Activated naive CD8-positive, alpha-beta T cell treated with anti-CD3 and anti-CD28 coated beads for 36 hours (primary cell): ENCODE results near the gene LPAR5. TPM values are rescaled to one million over a fixed set of nuclear protein-coding genes. Genes with fewer than 3 reads are reported as not detected.
A peak's percentile ranks its signal among the peaks of the same experiment; 100 is the strongest.

Experiments
- DNase-seq: peaks from one replicate; pipeline ENCODE4 v3.0.0; 2021
- H3K27ac Mint-ChIP-seq: one replicate; pipeline ENCODE4 v1.8.0; 2022; ENCODE audit warnings: mild to moderate bottlenecking, moderate library complexity, mixed read lengths
- H3K27me3 Mint-ChIP-seq: one replicate; pipeline ENCODE4 v1.8.0; 2022; ENCODE audit warnings: mild to moderate bottlenecking, mixed read lengths
- H3K36me3 Mint-ChIP-seq: one replicate; pipeline ENCODE4 v1.8.0; 2021; ENCODE audit warnings: mild to moderate bottlenecking, mixed read lengths
- H3K4me1 Mint-ChIP-seq: one replicate; pipeline ENCODE4 v1.8.0; 2021; ENCODE audit warnings: mixed read lengths
- H3K4me3 Mint-ChIP-seq: one replicate; pipeline ENCODE4 v1.8.0; 2022; ENCODE audit warnings: mild to moderate bottlenecking, moderate library complexity, mixed read lengths
- H3K9me3 Mint-ChIP-seq: one replicate; pipeline ENCODE4 v1.8.0; 2022; ENCODE audit warnings: mixed read lengths
- total RNA-seq, 2 experiments: library from RNA; stranded (reverse); gene quantifications; one replicate each; pipeline ENCODE4 v1.2.3, GENCODE V29; 2021

The LPAR5 gene
- total RNA-seq, 2 experiments from 2014 or later, result 7.3 to 7.9 TPM

DNA sequence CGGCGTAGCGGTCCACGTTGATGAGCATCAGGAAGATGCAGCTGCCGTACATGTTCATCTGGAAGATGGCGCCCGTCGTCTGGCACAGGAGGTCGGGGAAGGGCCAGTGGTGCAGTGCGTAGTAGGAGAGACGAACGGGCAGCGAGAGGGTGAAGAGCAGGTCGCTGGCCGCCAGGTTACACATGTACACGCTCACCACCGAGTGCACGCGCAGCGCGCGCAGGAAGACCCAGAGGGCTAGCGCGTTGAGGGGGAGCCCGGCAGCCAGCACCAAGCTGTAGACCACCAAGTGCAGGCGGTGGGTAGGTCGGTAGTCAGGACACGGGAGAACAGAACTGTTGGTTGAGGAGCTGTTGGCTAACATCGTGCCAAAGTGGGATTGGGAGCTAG is 14.9 kb downstream of the LPAR5 start:
- Mint-ChIP-seq H3K36me3 (peaks cover 9% of the 10 kb centered on the region), H3K27me3 (no peaks in the 10 kb centered on the region), H3K9me3 (no peaks in the 10 kb centered on the region), H3K4me1 (peaks cover 12% of the 10 kb centered on the region), H3K4me3 (peak overlapping the region; percentile 77), H3K27ac (peak overlapping the region; percentile 85)
- DNase-seq, result no peak

DNA sequence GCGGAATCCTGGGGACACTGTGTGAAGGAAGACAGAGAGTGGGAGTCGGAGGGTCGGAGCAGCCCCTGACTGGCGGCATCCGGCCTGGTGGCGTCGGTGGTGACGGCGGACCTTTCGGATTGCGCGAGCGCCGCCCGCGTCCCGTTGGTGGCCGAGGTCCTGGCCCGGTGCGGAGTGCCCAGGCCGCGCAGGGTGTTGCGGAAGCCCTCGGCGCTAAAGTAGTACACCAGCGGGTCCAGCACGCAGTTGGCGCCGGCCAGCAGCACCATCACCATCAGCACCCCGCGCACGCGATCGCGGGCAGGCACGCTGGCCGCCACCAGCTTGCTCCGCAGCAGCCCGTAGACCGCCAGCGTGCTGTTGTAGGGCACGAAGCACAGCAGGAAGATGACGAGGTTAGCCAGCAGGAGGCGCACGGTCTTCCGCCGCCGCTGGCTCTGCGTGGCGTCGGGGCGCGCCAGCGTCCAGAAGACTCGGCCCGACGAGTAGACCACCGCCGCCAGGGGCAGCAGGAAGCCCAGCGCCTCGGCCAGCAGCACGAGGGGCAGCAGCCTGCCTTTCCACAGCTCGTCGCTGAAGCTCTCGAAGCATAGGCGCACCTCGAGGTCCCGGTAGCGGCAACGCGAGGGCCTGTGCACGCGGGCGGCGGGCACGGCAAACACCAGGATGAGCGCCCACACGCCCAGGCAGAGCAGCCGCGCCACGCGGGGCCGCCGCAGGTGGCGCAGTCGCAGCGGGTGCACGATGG is 15.4 kb downstream of the LPAR5 start:
- H3K9me3 Mint-ChIP-seq, result no peaks in the 10 kb centered on the region
- peak overlapping the region; percentile 44 for H3K27ac Mint-ChIP-seq
- DNase-seq, result peak; percentile 68
- H3K4me3 Mint-ChIP-seq, result peak overlapping the region; percentile 77
- H3K4me1 Mint-ChIP-seq, result peaks cover 12% of the 10 kb centered on the region
- H3K27me3 Mint-ChIP-seq, result no peaks in the 10 kb centered on the region
- peaks cover 9% of the 10 kb centered on the region for H3K36me3 Mint-ChIP-seq

DNA sequence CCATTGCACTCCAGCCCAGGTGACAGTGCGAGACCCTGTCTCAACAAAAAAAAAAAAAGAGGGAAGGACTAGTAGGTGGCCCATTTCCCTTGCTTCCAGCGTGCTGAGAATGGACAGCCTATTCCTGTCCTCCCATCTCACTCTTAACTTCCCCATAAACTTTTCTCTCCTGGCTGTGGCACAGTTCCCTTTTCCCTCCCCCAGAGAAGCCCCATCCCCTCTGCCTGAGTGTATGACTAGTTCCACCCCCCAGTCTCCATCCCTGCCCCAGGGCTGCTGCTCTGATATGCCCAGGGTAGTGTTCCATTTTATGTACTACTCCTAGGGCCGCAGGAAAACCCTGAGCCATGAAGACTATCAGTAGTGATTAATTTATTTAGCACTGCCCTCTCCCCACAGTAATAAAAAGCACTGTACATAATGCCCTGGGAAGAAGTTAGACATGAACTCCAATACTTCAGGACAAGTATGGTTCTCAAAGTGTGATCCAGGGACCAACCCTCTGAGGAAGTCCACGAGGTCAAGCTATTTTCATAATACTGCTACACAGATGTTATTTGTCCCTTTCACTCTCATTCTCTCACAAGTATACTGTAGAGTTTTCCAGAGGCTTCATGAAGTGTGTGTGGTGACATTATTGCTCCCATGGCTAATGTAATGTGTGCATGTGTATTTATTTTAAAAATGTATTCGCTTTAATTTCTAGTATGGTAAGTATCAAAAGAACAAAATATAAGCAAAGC is 17.1 kb downstream of the LPAR5 start:
- H3K4me3 Mint-ChIP-seq, result no peak overlapping the region
- peaks cover 9% of the 10 kb centered on the region for H3K36me3 Mint-ChIP-seq
- H3K9me3 Mint-ChIP-seq, result no peaks in the 10 kb centered on the region
- peaks cover 14% of the 10 kb centered on the region for H3K4me1 Mint-ChIP-seq
- H3K27ac Mint-ChIP-seq, result peak overlapping the region; percentile 17
- H3K27me3 Mint-ChIP-seq, result no peaks in the 10 kb centered on the region
- DNase-seq, result no peak

DNA sequence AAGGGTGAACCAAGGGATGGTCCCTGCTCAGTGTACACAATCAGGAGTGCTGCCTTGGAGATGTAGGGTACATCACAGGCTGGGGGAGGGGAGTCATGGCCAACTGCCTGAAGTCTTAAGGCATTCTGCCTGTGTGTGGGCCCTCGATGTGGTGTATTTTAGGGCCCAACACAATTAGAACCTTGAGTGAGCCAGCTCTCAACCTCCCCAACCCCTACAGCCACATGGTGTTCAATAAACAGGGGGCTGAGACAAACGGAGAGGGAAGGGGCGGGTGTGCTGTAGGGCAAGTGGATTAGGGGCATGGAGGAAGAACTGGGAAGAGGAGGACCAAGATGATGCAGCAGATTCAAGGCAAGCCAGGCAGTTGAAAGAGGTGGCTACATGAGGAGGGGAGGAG is 20.0 kb downstream of the LPAR5 start:
- Mint-ChIP-seq H3K4me1 (peaks cover 34% of the 10 kb centered on the region), H3K27me3 (no peaks in the 10 kb centered on the region), H3K4me3 (no peak overlapping the region), H3K27ac (peak overlapping the region; percentile 4), H3K9me3 (no peaks in the 10 kb centered on the region), H3K36me3 (peaks cover 4% of the 10 kb centered on the region)
- DNase-seq, result no peak

DNA sequence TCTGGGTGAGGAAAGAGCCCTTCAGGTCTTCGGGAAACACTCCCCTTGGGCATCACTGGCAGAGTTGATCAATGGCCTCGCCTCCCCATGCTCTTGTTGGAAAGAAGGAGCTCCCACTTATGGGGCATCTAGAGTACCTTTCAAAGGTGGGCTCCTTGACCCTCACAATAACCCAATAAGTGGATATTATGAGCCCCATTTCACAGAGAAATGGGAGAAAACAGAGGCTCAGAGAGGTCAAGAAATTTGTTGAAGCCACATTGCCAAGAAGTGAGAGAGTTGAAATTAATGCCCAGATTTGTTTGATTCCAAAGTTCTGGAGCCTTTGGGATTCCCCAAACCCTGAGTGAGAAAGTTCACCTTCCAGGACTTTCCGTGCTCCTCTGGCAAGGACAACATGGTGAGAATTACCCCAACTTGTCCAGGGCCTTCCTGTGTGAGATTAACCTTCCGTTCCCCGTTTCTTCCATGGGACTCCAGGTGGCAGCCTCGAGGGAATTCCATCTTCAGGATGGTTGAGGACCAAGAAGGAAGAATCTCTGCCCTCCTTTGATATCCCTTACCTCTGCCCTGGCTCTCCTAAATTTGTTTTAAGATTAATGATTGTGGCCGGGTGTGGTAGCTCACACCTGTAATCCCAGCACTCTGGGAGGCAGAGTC is 21.1 kb downstream of the LPAR5 start:
- no peak overlapping the region for H3K4me3 Mint-ChIP-seq
- H3K27ac Mint-ChIP-seq, result peak overlapping the region; percentile 61
- H3K9me3 Mint-ChIP-seq, result no peaks in the 10 kb centered on the region
- H3K4me1 Mint-ChIP-seq, result peaks cover 35% of the 10 kb centered on the region
- no peaks in the 10 kb centered on the region for H3K27me3 Mint-ChIP-seq
- DNase-seq, result no peak
- no peaks in the 10 kb centered on the region for H3K36me3 Mint-ChIP-seq

- DNase-seq, result peak; percentile 46
- no peak overlapping the region for H3K4me3 Mint-ChIP-seq
- H3K27ac Mint-ChIP-seq, result peak overlapping the region; percentile 61
Observed at GRCh38 chr12:6613776-6614512, 21.8 kb downstream of the LPAR5 start.

DNA sequence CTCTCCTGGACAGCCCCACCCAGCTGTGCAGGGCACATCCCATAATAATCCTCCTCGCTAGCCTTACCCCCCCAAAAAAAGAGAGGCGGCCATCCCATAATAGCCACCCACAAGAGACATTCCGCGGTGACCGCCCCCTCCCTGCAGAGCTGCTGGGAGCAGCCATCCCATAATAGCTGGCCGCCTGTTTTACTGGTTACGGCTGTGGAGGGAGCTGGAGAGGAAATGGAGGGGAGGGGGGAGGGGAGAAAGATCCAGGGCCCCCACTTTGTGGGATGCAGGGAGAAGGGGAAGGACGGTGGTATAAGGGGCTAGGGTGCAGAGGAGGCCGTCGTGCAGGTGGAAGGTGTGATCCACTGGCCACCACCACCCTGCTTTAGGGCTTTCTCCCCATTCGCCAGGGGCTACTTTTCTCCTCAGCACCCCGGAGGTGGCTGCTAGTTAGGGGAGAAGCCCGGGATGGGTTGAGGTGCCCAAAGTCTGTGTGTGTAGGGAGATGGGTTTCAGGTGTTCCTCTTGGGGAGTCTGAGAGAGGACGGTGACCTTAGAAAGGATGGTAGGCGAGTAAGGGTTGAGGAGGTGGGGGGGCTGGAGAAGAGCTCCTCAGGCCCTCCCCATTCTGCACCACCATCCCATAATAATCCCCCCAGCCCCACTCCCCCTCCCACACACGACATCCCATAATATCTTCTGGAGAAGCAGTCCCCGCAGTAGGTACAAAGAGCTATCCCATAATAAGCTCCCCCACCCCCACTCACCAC is 22.6 kb downstream of the LPAR5 start:
- H3K27ac Mint-ChIP-seq, result peak overlapping the region; percentile 55
- H3K4me3 Mint-ChIP-seq, result no peak overlapping the region
- no peak for DNase-seq

More at GRCh38 chr12:6613776-6614512, 21.8 kb downstream of the LPAR5 start:
- Mint-ChIP-seq H3K27me3 (no peaks in the 10 kb centered on the region), H3K36me3 (no peaks in the 10 kb centered on the region), H3K4me1 (peaks cover 35% of the 10 kb centered on the region), H3K9me3 (no peaks in the 10 kb centered on the region)

GRCh38 chr12:6612652-6613014 is 23.1 kb downstream of the LPAR5 start:
- no peak for DNase-seq
- Mint-ChIP-seq H3K36me3 (no peaks in the 10 kb centered on the region), H3K27ac (peak overlapping the region; percentile 55), H3K9me3 (no peaks in the 10 kb centered on the region), H3K4me1 (peaks cover 34% of the 10 kb centered on the region), H3K27me3 (no peaks in the 10 kb centered on the region), H3K4me3 (peak overlapping the region; percentile 40)

More for the DNA sequence above, 22.6 kb downstream of the LPAR5 start:
- Mint-ChIP-seq H3K36me3 (no peaks in the 10 kb centered on the region), H3K9me3 (no peaks in the 10 kb centered on the region), H3K27me3 (no peaks in the 10 kb centered on the region), H3K4me1 (peaks cover 35% of the 10 kb centered on the region)

DNA sequence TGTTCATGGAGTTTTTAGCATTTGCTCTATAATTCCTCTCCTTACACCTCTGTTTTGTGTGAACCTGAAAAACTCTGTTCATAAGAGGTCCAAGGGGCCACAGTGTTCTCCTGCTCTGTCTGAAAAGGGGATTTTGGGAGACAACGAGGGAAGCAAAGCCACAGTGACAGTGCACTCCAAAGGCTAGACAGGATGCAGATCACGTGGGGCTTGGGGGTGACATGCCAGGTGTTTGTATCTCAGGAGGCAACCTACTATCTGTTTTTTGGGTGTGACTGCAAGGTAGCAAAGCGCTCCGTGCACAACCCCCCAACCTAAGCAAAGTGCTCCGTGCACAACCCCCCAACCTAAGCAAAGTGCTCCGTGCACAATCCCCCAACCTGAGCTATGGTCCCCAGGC is 23.5 kb downstream of the LPAR5 start:
- Mint-ChIP-seq H3K27ac (peak overlapping the region; percentile 55), H3K4me3 (peak overlapping the region; percentile 40), H3K27me3 (no peaks in the 10 kb centered on the region), H3K4me1 (peaks cover 34% of the 10 kb centered on the region), H3K36me3 (no peaks in the 10 kb centered on the region), H3K9me3 (no peaks in the 10 kb centered on the region)
- no peak for DNase-seq

- H3K36me3 Mint-ChIP-seq, result peaks cover 21% of the 10 kb centered on the region
- no peaks in the 10 kb centered on the region for H3K9me3 Mint-ChIP-seq
- no peak overlapping the region for H3K27ac Mint-ChIP-seq
- H3K4me3 Mint-ChIP-seq, result no peak overlapping the region
- DNase-seq, result no peak
- H3K27me3 Mint-ChIP-seq, result no peaks in the 10 kb centered on the region
- H3K4me1 Mint-ChIP-seq, result peaks cover 42% of the 10 kb centered on the region
Observed at GRCh38 chr12:6608592-6609281, 27.0 kb downstream of the LPAR5 start.

- peaks cover 44% of the 10 kb centered on the region for H3K4me1 Mint-ChIP-seq
- no peaks in the 10 kb centered on the region for H3K27me3 Mint-ChIP-seq
- H3K4me3 Mint-ChIP-seq, result no peak overlapping the region
- H3K9me3 Mint-ChIP-seq, result no peaks in the 10 kb centered on the region
- no peak overlapping the region for H3K27ac Mint-ChIP-seq
- DNase-seq, result peak; percentile 75
- peaks cover 29% of the 10 kb centered on the region for H3K36me3 Mint-ChIP-seq
Observed at GRCh38 chr12:6607751-6608591, 27.8 kb downstream of the LPAR5 start.

DNA sequence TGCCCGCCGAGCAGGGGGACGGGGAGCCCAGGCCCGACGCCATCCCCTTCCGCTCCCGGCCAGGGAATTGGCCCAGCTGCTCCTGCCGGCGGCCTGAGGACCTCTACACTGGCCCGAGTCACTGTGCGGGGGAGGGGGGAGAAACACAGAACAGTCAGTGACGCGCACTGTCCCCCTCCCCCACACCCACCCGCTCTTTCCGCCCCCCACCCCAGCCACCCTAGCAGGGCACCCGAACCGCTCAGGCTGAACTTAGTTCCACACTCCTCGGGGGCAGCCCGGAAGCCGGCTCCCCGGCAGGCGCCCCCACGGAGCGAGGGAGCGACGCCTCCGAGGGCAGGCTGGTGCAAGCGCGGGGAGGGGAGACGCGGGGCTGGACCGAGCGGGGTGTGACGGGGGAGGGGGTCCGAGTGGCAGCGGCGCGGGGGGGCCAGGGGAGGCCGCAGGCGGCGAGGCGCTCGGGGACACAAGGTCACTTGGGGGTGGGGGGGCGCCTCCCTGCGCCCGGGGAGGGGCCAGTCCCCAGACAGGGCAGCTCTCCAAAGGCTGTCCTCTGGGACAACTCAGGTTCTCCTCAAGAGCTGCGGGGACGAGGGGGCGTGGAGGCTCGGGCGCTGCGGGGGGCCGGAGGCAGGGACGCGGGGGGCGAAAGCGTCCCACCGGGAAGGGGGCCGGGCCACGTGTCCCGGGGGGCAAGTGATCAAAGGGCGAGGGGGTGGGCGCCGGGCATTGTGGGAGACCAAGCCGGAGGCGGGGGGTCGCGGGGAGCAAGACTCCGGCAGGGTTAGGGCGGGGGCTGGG is 29.2 kb downstream of the LPAR5 start:
- H3K4me1 Mint-ChIP-seq, result peaks cover 45% of the 10 kb centered on the region
- H3K27me3 Mint-ChIP-seq, result no peaks in the 10 kb centered on the region
- no peak overlapping the region for H3K4me3 Mint-ChIP-seq
- peak; percentile 61 for DNase-seq
- no peaks in the 10 kb centered on the region for H3K9me3 Mint-ChIP-seq
- H3K36me3 Mint-ChIP-seq, result peaks cover 39% of the 10 kb centered on the region
- peak overlapping the region; percentile 88 for H3K27ac Mint-ChIP-seq
